ENCODE data around the gene CDKN1C. TPM values are rescaled to one million over a fixed set of nuclear protein-coding genes. Genes with fewer than 3 reads are reported as not detected.

CDKN1C gene
- total RNA-seq, 1 donor from 2014 or later: 67.3 TPM

DNA sequence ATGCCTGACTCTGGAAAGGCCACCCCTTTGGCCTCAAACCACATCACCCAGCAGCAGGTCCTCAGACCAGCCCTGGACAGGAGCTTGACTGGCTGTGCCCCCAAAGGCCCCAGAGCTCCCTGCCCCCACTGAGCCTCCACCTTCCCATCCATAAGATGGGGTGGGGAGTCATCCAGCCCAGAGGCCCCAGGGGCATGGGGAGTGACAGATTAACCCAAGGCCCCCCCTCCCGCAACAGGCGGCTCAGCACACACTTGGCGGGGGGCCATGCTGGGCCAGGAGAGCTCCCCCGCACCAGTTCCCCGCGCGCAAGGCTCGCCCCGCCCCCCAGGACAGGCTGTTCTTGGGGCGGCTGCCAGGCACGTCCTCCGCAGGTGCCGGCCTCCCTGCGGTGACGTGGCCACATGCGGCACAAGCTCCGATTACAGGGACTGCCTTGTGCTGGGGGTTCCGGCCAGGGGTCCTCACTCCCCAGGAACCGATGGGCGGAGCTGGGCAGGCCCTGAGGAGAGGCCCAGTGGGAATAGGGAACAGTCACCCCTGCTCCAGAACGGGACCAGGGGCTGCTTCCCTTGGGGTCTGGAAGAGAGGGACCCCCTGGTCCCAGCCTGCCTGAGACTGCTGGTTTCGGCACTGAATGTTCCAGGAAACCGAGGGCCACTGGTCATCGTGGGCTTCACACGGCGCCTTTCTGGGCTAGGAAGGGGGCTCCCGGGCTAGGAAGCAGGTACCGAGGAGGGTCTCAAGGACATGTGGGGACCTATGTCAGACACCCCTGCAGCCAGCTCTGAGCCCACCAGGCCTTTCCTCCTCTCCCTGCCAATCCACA, 5.1 kb upstream of the CDKN1C start:
- DNase-seq (ENCODE audit: extremely low spot score in 2 of 2): no peak
- no peaks in the 10 kb centered on the region for H3K27me3 ChIP-seq
- peak overlapping the region; percentile 82 for H3K27ac ChIP-seq
- TF ChIP-seq POLR2AphosphoS5 (IDR thresholded peaks at IDR 0.05; ENCODE audit: insufficient read depth in 1 of 2, low read depth in 1 of 2): peak; percentile 57 to 88
- TF ChIP-seq, protein P1, sequence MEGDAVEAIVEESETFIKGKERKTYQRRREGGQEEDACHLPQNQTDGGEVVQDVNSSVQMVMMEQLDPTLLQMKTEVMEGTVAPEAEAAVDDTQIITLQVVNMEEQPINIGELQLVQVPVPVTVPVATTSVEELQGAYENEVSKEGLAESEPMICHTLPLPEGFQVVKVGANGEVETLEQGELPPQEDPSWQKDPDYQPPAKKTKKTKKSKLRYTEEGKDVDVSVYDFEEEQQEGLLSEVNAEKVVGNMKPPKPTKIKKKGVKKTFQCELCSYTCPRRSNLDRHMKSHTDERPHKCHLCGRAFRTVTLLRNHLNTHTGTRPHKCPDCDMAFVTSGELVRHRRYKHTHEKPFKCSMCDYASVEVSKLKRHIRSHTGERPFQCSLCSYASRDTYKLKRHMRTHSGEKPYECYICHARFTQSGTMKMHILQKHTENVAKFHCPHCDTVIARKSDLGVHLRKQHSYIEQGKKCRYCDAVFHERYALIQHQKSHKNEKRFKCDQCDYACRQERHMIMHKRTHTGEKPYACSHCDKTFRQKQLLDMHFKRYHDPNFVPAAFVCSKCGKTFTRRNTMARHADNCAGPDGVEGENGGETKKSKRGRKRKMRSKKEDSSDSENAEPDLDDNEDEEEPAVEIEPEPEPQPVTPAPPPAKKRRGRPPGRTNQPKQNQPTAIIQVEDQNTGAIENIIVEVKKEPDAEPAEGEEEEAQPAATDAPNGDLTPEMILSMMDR (IDR thresholded peaks at IDR 0.05): no peak
- peaks cover 39% of the 10 kb centered on the region for H3K4me1 ChIP-seq
- H3K36me3 ChIP-seq: no peaks in the 10 kb centered on the region
- intact Hi-C loops (cut with DNase I): loop anchor here (2.0 to 10.0 kb wide), 3 partner anchors 358 to 586 kb away; partner anchors contain the start of genes C11orf21 and TSPAN32
- H3K4me3 ChIP-seq: no peak overlapping the region
- H3K9me3 ChIP-seq: no peaks in the 10 kb centered on the region

DNA sequence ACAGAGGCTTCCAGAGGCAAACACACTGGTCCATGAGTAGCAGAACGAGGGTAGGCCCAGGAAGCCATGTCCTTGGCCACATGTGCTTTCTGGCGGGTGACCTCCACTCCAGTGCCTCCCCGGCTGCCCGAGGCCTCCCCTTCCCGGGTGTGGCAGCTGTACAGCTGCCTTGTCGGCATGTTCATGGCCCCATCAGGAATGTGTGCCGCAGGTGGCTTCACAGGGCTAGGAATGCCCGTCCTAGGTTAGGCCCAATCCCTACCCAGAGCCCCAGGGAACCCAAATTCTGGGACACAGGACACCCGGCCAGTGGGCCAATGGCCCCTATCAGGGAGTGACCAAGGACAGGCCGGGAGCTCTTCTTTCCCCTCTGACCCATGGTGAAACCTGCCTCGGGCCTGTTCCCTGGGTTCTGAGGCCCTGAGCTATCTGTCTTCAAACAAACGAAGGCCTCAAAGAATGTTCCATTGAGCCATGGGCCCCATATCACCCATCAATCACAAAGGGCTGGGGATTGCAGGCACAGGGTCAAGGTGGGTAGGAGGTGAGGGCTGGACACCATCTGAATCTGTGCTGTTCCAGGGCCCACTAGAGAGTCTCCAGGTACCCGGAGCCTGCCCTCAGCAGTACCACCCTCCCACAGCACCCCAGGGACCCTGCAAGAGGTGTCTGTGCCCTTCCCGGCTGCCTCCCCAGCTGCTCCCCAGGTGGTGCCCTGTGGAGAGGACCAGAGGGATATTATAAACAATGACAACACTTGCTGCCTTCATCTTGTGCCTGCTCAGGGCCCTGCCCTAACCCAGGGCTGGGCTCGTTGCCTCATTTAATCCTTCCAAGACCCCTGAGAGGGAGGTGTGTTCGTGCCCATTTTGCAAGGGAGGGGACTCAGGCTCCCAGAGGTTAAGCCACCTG, 4.0 kb upstream of the CDKN1C start:
- Histone ChIP-seq H3K9me3 (no peaks in the 10 kb centered on the region), H3K27ac (peak overlapping the region; percentile 82), H3K27me3 (no peaks in the 10 kb centered on the region), H3K36me3 (no peaks in the 10 kb centered on the region), H3K4me1 (peaks cover 39% of the 10 kb centered on the region), H3K4me3 (no peak overlapping the region)
- no peak for DNase-seq (ENCODE audit: extremely low spot score in 2 of 2)
- intact Hi-C loops (cut with DNase I): loop anchor here (2.0 to 10.0 kb wide), 4 partner anchors 187 to 585 kb away; partner anchors contain the start of genes C11orf21 and TSPAN32
- TF ChIP-seq POLR2A (IDR thresholded peaks at IDR 0.05) (no peak), POLR2AphosphoS5 (IDR thresholded peaks at IDR 0.05; ENCODE audit: insufficient read depth in 1 of 2, low read depth in 1 of 2) (no peak)
- TF ChIP-seq, protein P1 (IDR thresholded peaks at IDR 0.05): no peak

DNA sequence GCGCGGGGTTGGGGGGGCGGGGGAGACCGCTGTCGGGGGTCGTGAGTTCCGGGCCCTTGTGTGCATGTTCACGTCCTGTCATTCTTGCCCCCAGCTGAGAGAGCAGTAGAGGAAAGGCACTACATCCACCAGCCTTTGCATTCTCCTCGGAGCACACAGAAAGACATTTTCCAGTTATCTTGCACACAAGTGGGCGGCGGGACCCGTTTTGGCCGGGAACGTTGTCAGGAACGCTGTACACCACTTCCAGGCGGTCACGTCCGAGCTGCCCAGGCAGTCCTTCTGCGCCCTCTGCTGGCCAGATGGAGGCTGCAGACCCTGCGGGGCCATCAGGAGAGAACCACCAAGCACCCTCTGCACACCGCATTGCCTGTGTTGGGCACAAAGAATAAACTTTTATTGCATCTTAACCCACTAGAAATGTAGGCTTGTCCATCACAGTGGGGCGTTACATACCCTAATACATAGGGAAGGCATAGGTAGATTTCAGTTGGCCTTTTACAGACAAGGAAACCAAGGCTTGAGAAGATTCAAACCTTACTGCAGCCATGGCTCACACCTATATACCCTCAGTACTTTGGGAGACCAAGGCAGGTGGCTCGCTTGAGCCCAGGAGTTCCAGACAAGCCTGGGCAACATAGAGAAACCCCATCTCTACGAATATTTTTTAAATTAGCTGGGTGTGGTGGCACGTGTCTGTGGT, 2.8 kb upstream of the CDKN1C start:
- no peak for DNase-seq (ENCODE audit: extremely low spot score in 2 of 2)
- H3K27me3 ChIP-seq: no peaks in the 10 kb centered on the region

DNA sequence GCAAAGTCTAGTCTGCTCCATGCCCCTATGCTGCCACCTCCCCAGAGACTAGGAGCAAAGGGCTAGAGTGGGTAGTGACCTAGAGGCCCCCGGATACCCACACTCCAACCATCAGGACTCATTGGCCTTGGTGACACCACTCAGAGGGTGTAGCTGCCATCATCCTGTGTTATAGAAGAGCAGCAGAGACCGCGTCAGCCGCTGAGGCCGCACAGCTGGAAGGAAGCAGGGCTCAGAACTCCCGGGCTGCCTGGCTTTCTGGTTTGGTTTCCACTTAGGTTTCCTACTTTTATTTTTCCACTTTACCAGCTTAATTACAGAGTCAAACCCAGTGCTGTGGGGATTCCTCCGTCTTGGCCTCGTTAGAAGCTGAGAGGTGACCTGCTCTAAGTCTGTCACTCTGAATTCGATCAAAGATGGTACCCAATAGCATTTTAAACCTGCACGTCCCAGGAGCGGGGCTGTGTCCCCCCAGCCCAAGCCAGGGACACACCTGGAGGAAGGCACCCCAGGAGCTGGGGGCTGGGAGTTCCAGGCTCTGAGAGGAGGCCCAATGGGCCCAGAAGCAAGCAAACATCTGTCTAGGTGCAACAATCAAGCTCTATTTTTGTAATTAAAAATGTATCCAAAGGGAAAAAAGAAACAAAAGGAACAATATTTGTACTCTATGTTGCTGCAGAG, 2.1 kb upstream of the CDKN1C start:
- H3K4me1 ChIP-seq: peaks cover 41% of the 10 kb centered on the region
- TF ChIP-seq, protein P1 (IDR thresholded peaks at IDR 0.05): no peak
- TF ChIP-seq POLR2AphosphoS5 (IDR thresholded peaks at IDR 0.05; ENCODE audit: insufficient read depth in 1 of 2, low read depth in 1 of 2): no peak
- no peak for TF ChIP-seq POLR2A (IDR thresholded peaks at IDR 0.05)

More for the DNA sequence above, 2.8 kb upstream of the CDKN1C start:
- H3K27ac ChIP-seq: peak overlapping the region; percentile 95
- TF ChIP-seq POLR2A (IDR thresholded peaks at IDR 0.05): no peak
- TF ChIP-seq, protein P1 (IDR thresholded peaks at IDR 0.05): peak; percentile 86 to 97 (median 94)
- peak; percentile 33 to 39 for TF ChIP-seq POLR2AphosphoS5 (IDR thresholded peaks at IDR 0.05; ENCODE audit: insufficient read depth in 1 of 2, low read depth in 1 of 2)
- H3K9me3 ChIP-seq: no peaks in the 10 kb centered on the region
- intact Hi-C loops (cut with DNase I): loop anchor here (5.0 kb wide), 1 partner anchor 186 kb away; no protein-coding TSS in a partner anchor
- H3K4me1 ChIP-seq: peaks cover 39% of the 10 kb centered on the region
- H3K36me3 ChIP-seq: no peaks in the 10 kb centered on the region
- no peak overlapping the region for H3K4me3 ChIP-seq

More for the DNA sequence above, 2.1 kb upstream of the CDKN1C start:
- no peaks in the 10 kb centered on the region for H3K27me3 ChIP-seq
- H3K4me3 ChIP-seq: no peak overlapping the region
- DNase-seq (ENCODE audit: extremely low spot score in 2 of 2): no peak
- intact Hi-C loops (cut with DNase I): loop anchor here (5.0 kb wide), 1 partner anchor 185 kb away; no protein-coding TSS in a partner anchor
- peak overlapping the region; percentile 95 for H3K27ac ChIP-seq
- no peaks in the 10 kb centered on the region for H3K9me3 ChIP-seq
- no peaks in the 10 kb centered on the region for H3K36me3 ChIP-seq
